ENCODE data around the gene TGM1. TPM values are rescaled to one million over a fixed set of nuclear protein-coding genes. Genes with fewer than 3 reads are reported as not detected.

The TGM1 gene
- total RNA-seq, 1 donor from 2014 or later = 5.9 TPM

DNA sequence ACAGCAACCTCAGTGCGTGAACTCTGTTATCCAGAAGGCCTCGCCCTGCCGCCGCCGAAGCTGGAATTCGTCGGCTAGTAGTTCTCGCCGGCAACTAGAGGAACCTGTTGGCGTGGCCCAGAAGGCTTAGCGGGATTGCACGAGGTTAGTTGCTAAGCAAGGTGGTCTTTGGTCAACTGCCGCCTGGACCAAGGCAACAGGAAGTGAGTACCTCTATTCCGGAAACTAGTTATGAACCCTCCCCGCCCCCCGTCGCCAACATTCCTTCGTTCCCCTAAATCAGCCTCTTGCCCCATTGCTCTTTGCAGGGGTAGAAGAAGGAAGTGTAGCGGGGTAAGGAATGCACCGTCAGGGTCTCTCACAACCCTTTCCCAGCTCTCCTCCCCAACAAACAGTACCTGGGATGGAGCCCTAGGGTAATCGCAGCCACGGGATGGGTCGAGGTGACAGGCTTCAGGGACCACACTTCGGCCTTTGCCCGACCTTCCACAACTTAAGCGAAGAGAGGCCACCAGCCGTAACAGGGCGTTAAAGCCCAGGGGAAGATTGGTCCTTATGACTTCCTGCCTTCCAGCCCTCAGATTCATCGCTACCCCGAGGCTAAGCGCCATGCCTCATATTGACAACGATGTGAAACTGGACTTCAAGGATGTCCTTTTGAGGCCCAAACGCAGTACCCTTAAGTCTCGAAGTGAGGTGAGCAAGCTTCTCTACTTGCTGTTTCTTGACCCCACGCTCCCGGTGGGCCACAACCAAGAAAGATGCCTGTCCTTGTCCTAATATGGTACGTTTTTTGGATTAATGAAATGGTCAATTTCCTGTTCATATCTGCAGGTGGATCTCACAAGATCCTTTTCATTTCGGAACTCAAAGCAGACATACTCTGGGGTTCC lies 30.1 kb downstream of the TGM1 start, which contains the start of gene GMPR2:
GMPR2 (plus strand) TSS at position 285 of the 893 bp plus-strand sequence; CDS start at position 610, 325 bp downstream.
- DNase-seq = no peak
- TF ChIP-seq, protein P1, sequence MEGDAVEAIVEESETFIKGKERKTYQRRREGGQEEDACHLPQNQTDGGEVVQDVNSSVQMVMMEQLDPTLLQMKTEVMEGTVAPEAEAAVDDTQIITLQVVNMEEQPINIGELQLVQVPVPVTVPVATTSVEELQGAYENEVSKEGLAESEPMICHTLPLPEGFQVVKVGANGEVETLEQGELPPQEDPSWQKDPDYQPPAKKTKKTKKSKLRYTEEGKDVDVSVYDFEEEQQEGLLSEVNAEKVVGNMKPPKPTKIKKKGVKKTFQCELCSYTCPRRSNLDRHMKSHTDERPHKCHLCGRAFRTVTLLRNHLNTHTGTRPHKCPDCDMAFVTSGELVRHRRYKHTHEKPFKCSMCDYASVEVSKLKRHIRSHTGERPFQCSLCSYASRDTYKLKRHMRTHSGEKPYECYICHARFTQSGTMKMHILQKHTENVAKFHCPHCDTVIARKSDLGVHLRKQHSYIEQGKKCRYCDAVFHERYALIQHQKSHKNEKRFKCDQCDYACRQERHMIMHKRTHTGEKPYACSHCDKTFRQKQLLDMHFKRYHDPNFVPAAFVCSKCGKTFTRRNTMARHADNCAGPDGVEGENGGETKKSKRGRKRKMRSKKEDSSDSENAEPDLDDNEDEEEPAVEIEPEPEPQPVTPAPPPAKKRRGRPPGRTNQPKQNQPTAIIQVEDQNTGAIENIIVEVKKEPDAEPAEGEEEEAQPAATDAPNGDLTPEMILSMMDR (IDR thresholded peaks at IDR 0.05) = no peak
- peaks cover 30% of the 10 kb centered on the region for H3K4me1 ChIP-seq
- peak within 1 kb of the TSS; percentile 91 for H3K27ac ChIP-seq
- H3K36me3 ChIP-seq = peaks cover 43% of the 10 kb centered on the region
- H3K27me3 ChIP-seq (ENCODE audit: low read depth) = no peaks in the 10 kb centered on the region
- H3K4me3 ChIP-seq = peak within 1 kb of the TSS; percentile 83
- intact Hi-C loops (cut with DNase I) = no loop called here
- ATAC-seq = peak; percentile 74 to 81
- no peaks in the 10 kb centered on the region for H3K9me3 ChIP-seq

DNA sequence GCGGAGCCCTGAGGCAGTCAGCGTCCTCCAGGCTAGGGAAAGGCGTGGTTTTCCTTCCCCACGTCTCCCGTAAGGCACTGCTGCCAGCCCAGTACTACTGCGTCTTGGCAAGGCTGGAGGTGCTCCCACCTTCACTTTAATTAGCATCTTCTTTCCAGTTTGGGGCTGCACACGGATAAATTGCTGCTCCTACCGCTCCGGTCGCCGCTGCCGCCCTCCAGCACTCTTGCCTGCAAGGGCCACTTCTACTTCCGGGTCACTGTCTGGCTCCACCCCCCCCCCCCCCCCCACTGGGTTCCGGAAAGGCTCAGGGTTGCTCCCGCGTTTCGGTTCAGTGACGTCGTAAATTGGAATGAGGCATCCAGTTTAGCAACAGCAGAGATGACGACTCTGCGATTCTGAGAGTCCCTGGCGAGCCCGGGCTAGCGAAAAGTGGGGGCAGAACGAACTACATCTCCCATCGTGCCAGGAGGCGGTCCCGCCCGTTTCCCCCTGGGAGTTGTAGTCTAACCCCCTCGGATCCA lies 30.8 kb downstream of the TGM1 start, which contains the start of gene NEDD8:
NEDD8 (minus strand) TSS at position 247 of the 524 bp plus-strand sequence; CDS start at position 147, 100 bp downstream.
- Histone ChIP-seq H3K4me3 (peak within 1 kb of the TSS; percentile 83), H3K27ac (peak within 1 kb of the TSS; percentile 91), H3K9me3 (no peaks in the 10 kb centered on the region), H3K4me1 (peaks cover 29% of the 10 kb centered on the region), H3K27me3 (ENCODE audit: low read depth) (no peaks in the 10 kb centered on the region), H3K36me3 (peaks cover 43% of the 10 kb centered on the region)
- ATAC-seq (peak; percentile 92 to 94), DNase-seq (peak; percentile 93)
- TF ChIP-seq, protein P1 (IDR thresholded peaks at IDR 0.05) = no peak
- intact Hi-C loops (cut with DNase I) = no loop called here

DNA sequence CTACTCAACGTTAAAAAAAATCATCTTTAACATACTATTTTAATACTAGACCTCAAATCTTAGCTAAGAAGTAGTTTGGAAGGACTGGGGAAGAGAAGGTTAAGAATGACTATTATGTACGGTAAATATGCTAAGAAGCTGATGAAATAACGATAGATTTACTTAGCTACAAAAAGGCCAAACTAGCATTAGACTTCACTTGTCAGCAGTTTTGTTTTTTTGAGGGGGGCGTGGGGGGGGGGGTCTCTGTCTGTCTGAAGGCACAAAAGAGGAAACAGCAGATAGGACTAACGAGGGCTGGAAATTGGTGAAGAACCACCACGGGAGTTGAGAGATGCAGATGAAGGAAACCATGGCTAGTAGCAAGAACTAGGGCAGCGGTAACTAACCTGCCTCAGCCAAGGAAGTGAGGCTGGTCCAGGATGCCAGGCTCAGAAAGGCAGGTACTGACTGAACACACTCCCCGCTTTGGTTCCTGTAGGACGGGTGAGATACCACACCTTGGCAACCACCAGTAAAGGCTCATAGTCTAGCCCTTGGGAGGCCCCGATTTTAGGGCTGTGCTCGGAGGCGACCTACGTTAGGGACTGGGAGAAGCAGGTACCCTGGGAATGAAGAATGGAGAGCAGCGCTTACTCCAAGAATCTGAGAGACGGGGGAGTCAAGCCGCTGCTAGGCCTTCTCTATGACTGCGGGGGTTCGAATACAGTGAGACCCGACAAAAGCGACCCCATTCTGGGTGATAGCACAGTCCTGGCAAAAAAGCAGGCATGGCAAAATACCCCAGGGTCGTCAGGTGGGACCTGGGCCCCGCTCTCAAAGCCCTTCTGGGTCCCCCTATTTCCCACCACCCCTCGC lies 31.5 kb downstream of the TGM1 start:
- Histone ChIP-seq H3K36me3 (peaks cover 39% of the 10 kb centered on the region), H3K9me3 (no peaks in the 10 kb centered on the region), H3K27ac (peak overlapping the region; percentile 91), H3K4me1 (peaks cover 29% of the 10 kb centered on the region), H3K27me3 (ENCODE audit: low read depth) (no peaks in the 10 kb centered on the region), H3K4me3 (peak overlapping the region; percentile 83)
- intact Hi-C loops (cut with DNase I) = no loop called here
- TF ChIP-seq, protein P1 (IDR thresholded peaks at IDR 0.05) = no peak
- DNase-seq (no peak), ATAC-seq (peak; percentile 1 to 5)

DNA sequence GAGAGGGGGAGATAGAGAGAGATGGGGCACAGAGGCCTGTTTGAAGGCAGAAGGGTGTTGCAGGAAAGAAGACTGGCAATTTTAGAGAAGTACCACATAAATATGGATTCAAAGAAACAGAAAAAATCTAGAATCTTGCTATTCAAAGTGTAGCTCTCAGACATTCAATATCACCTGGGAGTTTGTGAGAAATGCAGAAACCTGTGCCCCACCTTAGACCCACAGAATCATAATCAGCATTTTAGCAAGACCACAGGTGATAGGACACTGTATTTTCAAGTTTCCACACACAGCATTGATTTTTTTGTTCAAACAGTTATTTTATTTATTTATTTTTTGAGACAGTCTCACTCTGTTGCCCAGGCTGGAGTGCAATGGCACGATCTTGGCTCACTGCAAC lies 34.1 kb downstream of the TGM1 start:
- ATAC-seq = no peak
- Histone ChIP-seq H3K36me3 (peaks cover 21% of the 10 kb centered on the region), H3K4me1 (peaks cover 22% of the 10 kb centered on the region), H3K9me3 (no peaks in the 10 kb centered on the region), H3K27ac (no peak overlapping the region), H3K4me3 (no peak overlapping the region), H3K27me3 (ENCODE audit: low read depth) (no peaks in the 10 kb centered on the region)
- intact Hi-C loops (cut with DNase I) = no loop called here
- DNase-seq = no peak
- TF ChIP-seq, protein P1 (IDR thresholded peaks at IDR 0.05) = no peak

DNA sequence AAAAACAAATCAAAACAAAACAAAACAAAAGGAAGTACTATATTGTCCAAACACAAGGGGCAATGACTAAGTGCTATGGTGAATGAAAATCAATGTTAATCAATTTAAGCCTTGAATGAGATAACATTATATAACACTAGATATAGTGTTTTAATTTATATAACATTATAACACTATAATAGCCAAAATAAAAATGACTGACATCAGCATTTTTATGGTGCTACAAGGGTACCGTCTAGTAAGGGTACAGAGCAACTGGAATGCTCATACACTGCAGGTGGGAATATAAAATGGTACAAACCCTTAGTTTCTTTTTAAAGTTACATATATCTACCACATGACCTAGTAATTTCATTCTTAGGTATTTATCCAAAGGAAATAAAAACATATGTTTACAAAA lies 36.5 kb downstream of the TGM1 start:
- intact Hi-C loops (cut with DNase I) = no loop called here
- H3K27me3 ChIP-seq (ENCODE audit: low read depth) = no peaks in the 10 kb centered on the region
- TF ChIP-seq, protein P1 (IDR thresholded peaks at IDR 0.05) = no peak
- no peaks in the 10 kb centered on the region for H3K9me3 ChIP-seq
- H3K27ac ChIP-seq = no peak overlapping the region
- H3K4me1 ChIP-seq = peaks cover 10% of the 10 kb centered on the region
- H3K36me3 ChIP-seq = peaks cover 20% of the 10 kb centered on the region
- DNase-seq (no peak), ATAC-seq (no peak)
- H3K4me3 ChIP-seq = no peak overlapping the region

Data from lower lobe of right lung (tissue), 2 donors.